Measurements from ENCODE around the gene ZNF385B.
A peak's percentile ranks its signal among the peaks of the same experiment; 100 is the strongest.

Gene ZNF385B

GRCh38 chr2:179758636-179759035 is 102.8 kb downstream of the ZNF385B start:
- DNase-seq, result no peak
- H3K4me1 ChIP-seq (ENCODE audit: insufficient read depth, low read length), result no peaks in the 10 kb centered on the region
- no peaks in the 10 kb centered on the region for H3K79me2 ChIP-seq (ENCODE audit: insufficient read depth, low read length)
- H3K27ac ChIP-seq (ENCODE audit: low read length), result no peak overlapping the region
- no peaks in the 10 kb centered on the region for H4K20me1 ChIP-seq (ENCODE audit: insufficient read depth, low read length)
- H3K9me3 ChIP-seq (ENCODE audit: insufficient read depth, low read length, severe bottlenecking), result no peaks in the 10 kb centered on the region
- no peak overlapping the region for H3K4me3 ChIP-seq (ENCODE audit: low read depth in 1 of 2, low read length in 2 of 2)
- H3K9ac ChIP-seq (ENCODE audit: low read depth, low read length), result no peak overlapping the region
- no peak overlapping the region for H2AFZ ChIP-seq (ENCODE audit: low read depth, low read length)
- no peak overlapping the region for H3K4me2 ChIP-seq (ENCODE audit: insufficient read depth, low read length)
- H3K27me3 ChIP-seq (ENCODE audit: insufficient read depth, low read length, poor library complexity), result no peaks in the 10 kb centered on the region
- ATAC-seq (ENCODE audit: insufficient read depth, low read depth), result no peak
- TF ChIP-seq, protein P1, sequence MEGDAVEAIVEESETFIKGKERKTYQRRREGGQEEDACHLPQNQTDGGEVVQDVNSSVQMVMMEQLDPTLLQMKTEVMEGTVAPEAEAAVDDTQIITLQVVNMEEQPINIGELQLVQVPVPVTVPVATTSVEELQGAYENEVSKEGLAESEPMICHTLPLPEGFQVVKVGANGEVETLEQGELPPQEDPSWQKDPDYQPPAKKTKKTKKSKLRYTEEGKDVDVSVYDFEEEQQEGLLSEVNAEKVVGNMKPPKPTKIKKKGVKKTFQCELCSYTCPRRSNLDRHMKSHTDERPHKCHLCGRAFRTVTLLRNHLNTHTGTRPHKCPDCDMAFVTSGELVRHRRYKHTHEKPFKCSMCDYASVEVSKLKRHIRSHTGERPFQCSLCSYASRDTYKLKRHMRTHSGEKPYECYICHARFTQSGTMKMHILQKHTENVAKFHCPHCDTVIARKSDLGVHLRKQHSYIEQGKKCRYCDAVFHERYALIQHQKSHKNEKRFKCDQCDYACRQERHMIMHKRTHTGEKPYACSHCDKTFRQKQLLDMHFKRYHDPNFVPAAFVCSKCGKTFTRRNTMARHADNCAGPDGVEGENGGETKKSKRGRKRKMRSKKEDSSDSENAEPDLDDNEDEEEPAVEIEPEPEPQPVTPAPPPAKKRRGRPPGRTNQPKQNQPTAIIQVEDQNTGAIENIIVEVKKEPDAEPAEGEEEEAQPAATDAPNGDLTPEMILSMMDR (IDR thresholded peaks at IDR 0.05; ENCODE audit: borderline replicate concordance, extremely low read depth, low read length, poor library complexity, severe bottlenecking), result no peak
- no peak for TF ChIP-seq EZH2 (IDR thresholded peaks at IDR 0.05; ENCODE audit: borderline replicate concordance, low read depth, low read length, severe bottlenecking)
- H3K36me3 ChIP-seq (ENCODE audit: insufficient read depth, low read length), result no peaks in the 10 kb centered on the region

GRCh38 chr2:179751163-179751809 is 110.1 kb downstream of the ZNF385B start:
- Histone ChIP-seq H3K36me3 (ENCODE audit: insufficient read depth, low read length) (no peaks in the 10 kb centered on the region), H3K4me2 (ENCODE audit: insufficient read depth, low read length) (no peak overlapping the region), H3K4me1 (ENCODE audit: insufficient read depth, low read length) (no peaks in the 10 kb centered on the region), H3K9ac (ENCODE audit: low read depth, low read length) (no peak overlapping the region), H3K27ac (ENCODE audit: low read length) (no peak overlapping the region), H3K27me3 (ENCODE audit: insufficient read depth, low read length, poor library complexity) (no peaks in the 10 kb centered on the region), H4K20me1 (ENCODE audit: insufficient read depth, low read length) (no peaks in the 10 kb centered on the region), H3K9me3 (ENCODE audit: insufficient read depth, low read length, severe bottlenecking) (no peaks in the 10 kb centered on the region), H3K4me3 (ENCODE audit: low read depth in 1 of 2, low read length in 2 of 2) (no peak overlapping the region), H3K79me2 (ENCODE audit: insufficient read depth, low read length) (no peaks in the 10 kb centered on the region), H2AFZ (ENCODE audit: low read depth, low read length) (no peak overlapping the region)
- DNase-seq (no peak), ATAC-seq (ENCODE audit: insufficient read depth, low read depth) (peak; percentile 22; the same call in 1 of the 3 replicates)
- TF ChIP-seq EZH2 (IDR thresholded peaks at IDR 0.05; ENCODE audit: borderline replicate concordance, low read depth, low read length, severe bottlenecking), result no peak
- TF ChIP-seq, protein P1 (IDR thresholded peaks at IDR 0.05; ENCODE audit: borderline replicate concordance, extremely low read depth, low read length, poor library complexity, severe bottlenecking), result peak; percentile 79

GRCh38 chr2:179749210-179749609 is 112.2 kb downstream of the ZNF385B start:
- TF ChIP-seq, protein P1 (IDR thresholded peaks at IDR 0.05; ENCODE audit: borderline replicate concordance, extremely low read depth, low read length, poor library complexity, severe bottlenecking), result no peak
- no peak for TF ChIP-seq EZH2 (IDR thresholded peaks at IDR 0.05; ENCODE audit: borderline replicate concordance, low read depth, low read length, severe bottlenecking)
- no peak for ATAC-seq (ENCODE audit: insufficient read depth, low read depth)
- no peak overlapping the region for H3K4me3 ChIP-seq (ENCODE audit: low read depth in 1 of 2, low read length in 2 of 2)
- no peak overlapping the region for H3K27ac ChIP-seq (ENCODE audit: low read length)
- H3K4me1 ChIP-seq (ENCODE audit: insufficient read depth, low read length), result no peaks in the 10 kb centered on the region
- no peaks in the 10 kb centered on the region for H3K79me2 ChIP-seq (ENCODE audit: insufficient read depth, low read length)
- H2AFZ ChIP-seq (ENCODE audit: low read depth, low read length), result no peak overlapping the region
- H3K9me3 ChIP-seq (ENCODE audit: insufficient read depth, low read length, severe bottlenecking), result no peaks in the 10 kb centered on the region
- no peak for DNase-seq
- no peak overlapping the region for H3K4me2 ChIP-seq (ENCODE audit: insufficient read depth, low read length)
- no peak overlapping the region for H3K9ac ChIP-seq (ENCODE audit: low read depth, low read length)
- H4K20me1 ChIP-seq (ENCODE audit: insufficient read depth, low read length), result no peaks in the 10 kb centered on the region
- H3K36me3 ChIP-seq (ENCODE audit: insufficient read depth, low read length), result no peaks in the 10 kb centered on the region
- H3K27me3 ChIP-seq (ENCODE audit: insufficient read depth, low read length, poor library complexity), result no peaks in the 10 kb centered on the region

Data from DND-41 (cell line).